Measurements from ENCODE around the gene ICA1.
A peak's percentile ranks its signal among the peaks of the same experiment; 100 is the strongest.

ICA1 gene

GRCh38 chr7:8228068-8228467, 33.9 kb downstream of the ICA1 start:
- no peak for DNase-seq (ENCODE audit: low spot score)

- DNase-seq (ENCODE audit: low spot score) = no peak
Measured at GRCh38 chr7:8227261-8227660, 34.7 kb downstream of the ICA1 start.

DNA sequence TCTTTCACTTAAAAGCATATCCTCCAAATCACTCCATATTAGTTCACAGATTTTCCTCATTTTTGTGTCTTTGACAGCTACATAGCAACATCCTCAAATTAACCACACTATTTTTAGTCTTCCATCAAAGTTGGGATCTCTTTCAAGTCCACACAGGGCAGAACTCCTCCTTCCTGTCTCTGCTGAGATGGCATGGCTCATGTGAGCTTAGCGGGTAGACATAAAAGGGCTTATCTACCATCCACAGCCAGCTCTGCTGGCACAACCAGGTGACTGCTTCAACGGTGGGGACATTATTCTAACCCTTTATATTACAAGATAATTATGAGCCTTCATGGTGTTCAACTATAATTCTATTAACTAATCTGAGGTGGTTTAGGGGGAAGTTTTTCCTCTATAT, 35.5 kb downstream of the ICA1 start:
- DNase-seq (ENCODE audit: low spot score) = no peak

DNA sequence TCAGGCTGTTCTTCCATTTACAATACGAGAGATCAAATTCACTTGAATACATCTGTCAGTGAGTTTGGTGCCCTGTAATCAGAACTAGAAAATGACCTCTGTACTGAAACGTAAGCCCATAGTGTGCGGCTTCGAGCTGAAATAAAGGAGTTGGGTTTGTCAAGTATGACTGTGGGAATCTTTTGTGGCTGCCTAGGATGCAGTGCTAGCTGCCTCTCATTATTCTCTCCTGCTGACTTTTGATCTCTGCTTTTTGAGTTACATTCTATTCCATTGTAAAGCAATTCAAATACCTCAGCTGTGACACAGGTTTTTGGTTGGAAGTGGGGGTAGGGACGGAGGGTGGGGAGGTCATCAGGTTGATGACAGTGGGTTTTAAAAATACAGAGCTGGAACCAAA, 40.4 kb downstream of the ICA1 start:
- DNase-seq (ENCODE audit: low spot score) = peak; percentile 38

GRCh38 chr7:8221101-8221495, 40.9 kb downstream of the ICA1 start:
- DNase-seq (ENCODE audit: low spot score) = no peak

- DNase-seq (ENCODE audit: low spot score) = no peak
Measured at GRCh38 chr7:8220376-8221100, 41.4 kb downstream of the ICA1 start.

GRCh38 chr7:8217200-8218068, 44.5 kb downstream of the ICA1 start:
- peak; percentile 42 for DNase-seq (ENCODE audit: low spot score)

- DNase-seq (ENCODE audit: low spot score) = no peak
Measured at GRCh38 chr7:8216334-8216690, 45.7 kb downstream of the ICA1 start.

- no peak for DNase-seq (ENCODE audit: low spot score)
Measured at GRCh38 chr7:8215648-8216333, 46.2 kb downstream of the ICA1 start.

DNA sequence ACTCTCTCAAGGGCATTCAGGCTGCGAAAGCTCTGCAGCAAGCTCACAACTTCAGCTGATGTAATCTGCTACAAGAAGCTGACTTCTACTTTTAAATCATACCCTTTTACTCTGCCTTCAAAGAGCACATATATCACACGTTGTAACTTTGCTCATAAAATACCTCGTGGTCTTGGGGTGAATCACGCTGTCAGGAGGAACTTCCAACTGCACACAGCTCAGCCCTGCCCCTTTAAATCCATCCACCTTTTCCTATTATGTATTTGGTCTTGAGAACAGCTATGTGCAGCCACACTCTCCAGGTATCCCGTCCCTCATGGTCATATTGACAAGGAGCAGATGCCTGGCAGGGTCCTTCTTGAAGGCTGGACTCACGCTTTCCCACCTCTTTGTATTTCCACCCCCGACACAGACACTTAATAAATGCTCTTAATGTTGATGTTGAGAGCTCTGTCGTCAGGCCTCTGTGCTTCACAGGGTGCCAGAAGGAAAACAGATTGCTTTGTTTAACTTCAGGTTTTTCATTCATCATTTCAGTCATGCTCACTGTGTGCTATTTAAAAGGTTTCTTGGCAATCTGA, 47.6 kb downstream of the ICA1 start:
- DNase-seq (ENCODE audit: low spot score) = no peak

- DNase-seq (ENCODE audit: low spot score) = no peak
Measured at GRCh38 chr7:8213381-8213780, 48.6 kb downstream of the ICA1 start.

GRCh38 chr7:8212638-8213037, 49.3 kb downstream of the ICA1 start:
- no peak for DNase-seq (ENCODE audit: low spot score)

- DNase-seq (ENCODE audit: low spot score) = no peak
Measured at GRCh38 chr7:8211725-8212096, 50.3 kb downstream of the ICA1 start.

DNA sequence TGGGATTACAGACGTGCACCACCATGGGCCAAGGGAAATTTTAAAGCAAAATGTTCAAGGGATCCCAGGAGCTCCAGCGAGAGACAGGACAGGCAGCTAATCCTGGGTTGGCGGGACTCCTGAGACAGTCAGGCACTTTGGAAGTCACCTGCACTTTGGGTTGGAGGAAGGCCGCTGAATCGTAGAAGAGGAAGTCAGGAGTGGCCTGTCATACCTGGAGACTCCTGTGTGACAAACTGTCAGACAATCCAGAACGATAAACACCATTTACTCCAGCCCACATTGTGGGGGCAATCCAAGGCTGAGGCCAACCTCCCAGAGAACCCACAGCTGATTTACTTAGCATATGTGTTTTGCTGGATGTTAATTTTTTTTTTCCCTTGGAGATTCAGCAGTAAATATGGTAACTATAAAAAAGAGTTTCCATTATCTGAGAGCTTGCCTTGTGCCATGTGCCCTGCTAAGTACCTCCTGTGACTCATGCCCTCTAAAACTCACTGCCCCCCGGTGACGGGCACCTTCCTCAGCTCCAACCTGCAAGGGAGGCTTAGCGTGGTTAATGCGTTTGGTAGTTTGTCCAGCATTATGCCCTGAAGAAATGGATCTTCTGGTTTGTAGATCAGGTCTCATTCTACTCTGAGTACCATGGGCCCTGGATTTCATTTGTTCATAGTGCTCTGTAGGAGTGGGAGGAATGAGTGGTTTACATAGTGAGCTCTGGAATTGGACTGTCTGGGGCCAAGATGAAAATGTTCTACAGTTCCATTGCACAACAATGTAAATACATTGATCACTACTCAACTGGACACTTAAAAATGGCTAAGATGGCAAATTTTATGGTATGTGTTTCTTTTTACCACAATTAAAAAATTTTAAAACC, 50.9 kb downstream of the ICA1 start:
- DNase-seq (ENCODE audit: low spot score) = no peak

GRCh38 chr7:8209353-8209752, 52.6 kb downstream of the ICA1 start:
- DNase-seq (ENCODE audit: low spot score) = no peak

DNA sequence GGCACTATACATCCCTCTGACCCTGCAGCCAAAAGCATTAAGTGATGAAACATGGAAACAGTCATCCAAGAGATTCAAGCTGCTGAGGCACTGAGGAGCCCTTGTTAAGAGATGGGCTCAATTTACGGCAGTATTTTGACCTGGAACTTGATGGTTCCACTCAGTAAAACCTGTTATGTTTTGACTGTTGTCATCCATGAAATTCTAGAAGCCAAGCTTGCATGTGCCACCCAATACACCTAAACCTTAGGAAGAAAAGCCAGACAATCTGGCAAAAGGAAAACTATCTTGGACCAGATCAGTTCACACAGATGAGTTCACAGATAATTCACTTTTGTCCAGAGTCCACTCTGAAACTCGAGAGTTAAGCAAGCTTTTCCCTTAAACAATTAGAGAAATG, 53.2 kb downstream of the ICA1 start:
- no peak for DNase-seq (ENCODE audit: low spot score)

GRCh38 chr7:8206956-8207355, 55.0 kb downstream of the ICA1 start:
- no peak for DNase-seq (ENCODE audit: low spot score)

DNA sequence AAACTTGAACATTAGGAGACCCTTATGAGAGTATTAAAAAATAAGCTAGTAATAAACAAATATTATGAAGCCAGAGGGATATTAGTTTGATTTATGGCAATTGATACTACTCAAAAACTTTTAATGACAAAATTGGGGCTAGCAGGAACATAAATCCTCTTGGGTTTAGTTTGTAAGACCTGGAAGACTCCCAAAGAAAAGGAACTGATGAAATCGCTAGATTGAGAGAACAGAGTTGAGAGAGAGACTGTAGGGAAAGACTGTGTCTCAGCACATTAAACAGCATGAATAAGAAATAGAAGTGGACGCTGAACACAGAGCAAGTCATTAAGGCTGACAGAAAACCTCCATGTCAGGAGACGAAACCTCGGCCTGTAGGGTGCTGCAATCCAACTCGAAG, 56.4 kb downstream of the ICA1 start:
- DNase-seq (ENCODE audit: low spot score) = no peak

GRCh38 chr7:8205031-8205387, 57.0 kb downstream of the ICA1 start:
- DNase-seq (ENCODE audit: low spot score) = no peak

DNA sequence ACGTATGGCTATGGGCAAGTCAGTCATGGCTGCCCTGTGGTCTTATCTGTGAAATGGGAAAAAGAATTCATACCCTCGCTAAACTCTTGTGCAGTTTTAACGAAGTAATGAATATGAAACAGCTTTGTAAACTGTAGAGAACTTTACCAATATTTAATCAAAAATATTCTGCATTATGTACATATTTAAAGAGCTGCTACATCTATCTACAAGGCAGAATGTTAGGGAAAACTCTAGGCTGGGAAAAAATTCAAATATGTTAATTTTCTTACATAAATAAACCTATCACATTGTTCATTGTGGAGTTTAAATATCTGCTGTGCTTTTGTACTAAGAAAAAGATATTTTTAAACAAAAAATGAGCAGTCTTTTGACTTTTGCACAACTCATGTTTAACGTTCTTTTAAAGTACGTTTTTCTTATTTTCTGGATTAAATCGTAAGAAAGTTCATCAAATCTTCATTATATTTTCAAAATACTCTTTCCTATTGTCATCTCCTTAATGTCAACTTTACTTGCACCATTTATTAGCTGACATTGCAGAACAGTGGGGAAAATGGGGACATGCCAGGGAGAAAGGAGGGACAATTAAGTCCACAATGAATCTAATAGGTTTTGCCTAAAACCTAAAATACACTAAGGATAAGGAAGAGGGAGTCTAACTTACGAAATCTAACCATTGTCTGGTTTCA, 57.5 kb downstream of the ICA1 start:
- no peak for DNase-seq (ENCODE audit: low spot score)

DNA sequence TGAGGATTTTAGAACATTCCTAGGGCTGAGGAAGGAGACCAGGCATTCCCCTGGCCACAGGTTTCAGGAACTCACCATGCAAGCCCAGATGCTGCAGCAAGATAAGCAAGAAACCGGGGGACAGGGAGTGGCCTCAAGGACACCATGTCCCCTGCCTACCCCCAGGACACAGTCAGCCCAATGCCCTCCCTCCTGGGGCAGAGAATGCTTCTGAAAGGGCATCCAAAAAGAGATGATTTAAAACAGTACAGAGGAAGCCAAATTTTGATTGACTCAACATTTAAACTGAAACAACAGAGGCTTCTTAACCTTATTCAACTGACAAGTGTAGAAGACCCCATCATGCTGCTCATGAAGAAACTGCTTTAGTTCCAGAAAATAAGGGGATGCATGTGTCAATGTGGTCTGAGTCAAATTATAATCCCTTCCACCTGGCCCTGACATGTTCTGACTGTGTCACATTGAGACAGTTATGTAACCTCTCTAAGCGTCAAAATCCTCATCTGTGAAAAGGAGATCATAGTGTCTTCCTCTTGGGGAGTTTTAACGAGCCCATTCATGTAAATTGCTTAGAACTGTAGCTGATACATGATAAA, 60.0 kb downstream of the ICA1 start:
- DNase-seq (ENCODE audit: low spot score) = no peak

All from iPS-NIHi11 (cell line).